Upper lobe of left lung (tissue), 6 donors: ENCODE measurements around the gene TINCR. TPM values are rescaled to one million over a fixed set of nuclear protein-coding genes. Genes with fewer than 3 reads are reported as not detected.

Experiments used
- ATAC-seq, 2 donors: fragments of 200-7000 bp; cut with Tn5 transposase; one replicate each; pipeline ENCODE4 v1.9.1; 2022; ENCODE audit warnings: mild to moderate bottlenecking in 2 of 2, moderate library complexity in 2 of 2; ENCODE audit not compliant: low FRiP score in 2 of 2
- DNase-seq, 2 donors: peaks; one replicate each; pipeline ENCODE4 v3.0.0-alpha.2; 2019 to 2020
- H3K27ac ChIP-seq, 4 donors: fragments of 200-600 bp; sonication (generic); one replicate each; pipeline ENCODE4 v1.5.1; 2016 to 2019
- H3K27me3 ChIP-seq, 4 donors: fragments of 200-600 bp; sonication (generic); one replicate each; pipeline ENCODE4 v1.5.1; 2017 to 2019
- H3K36me3 ChIP-seq, 4 donors: fragments of 200-600 bp; sonication (generic); one replicate each; pipeline ENCODE4 v1.5.1; 2016 to 2019
- H3K4me1 ChIP-seq, 4 donors: fragments of 200-600 bp; sonication (generic); one replicate each; pipeline ENCODE4 v1.5.1; 2018 to 2019
- H3K4me3 ChIP-seq, 4 donors: fragments of 200-600 bp; sonication (generic); one replicate each; pipeline ENCODE4 v1.5.1; 2017 to 2019; ENCODE audit warnings: mild to moderate bottlenecking in 2 of 4, moderate library complexity in 1 of 4
- H3K9me3 ChIP-seq, 4 donors: fragments of 200-600 bp; sonication (generic); one replicate each; pipeline ENCODE4 v1.5.1; 2018 to 2019
- CTCF ChIP-seq, 6 experiments: fragments of 450-650 bp in 4 of 6; fragments of 200-600 bp in 2 of 6; sonication (generic) in 2 of 6; IDR thresholded peaks; one replicate each; pipeline ENCODE4 v1.5.1; 2016 to 2019; ENCODE audit warnings: antibody characterized with exemption in 6 of 6
- EP300 ChIP-seq, 4 donors: sonication (generic); formaldehyde crosslinking; IDR thresholded peaks; one replicate each; pipeline ENCODE4 v1.5.1; 2017; ENCODE audit warnings: antibody characterized with exemption in 4 of 4, control low read depth in 2 of 4
- POLR2A ChIP-seq, 4 donors: fragments of 450-650 bp; IDR thresholded peaks; one replicate each; pipeline ENCODE4 v1.5.1; 2016 to 2017; ENCODE audit warnings: antibody characterized with exemption in 4 of 4, mild to moderate bottlenecking in 2 of 4
- POLR2AphosphoS5 ChIP-seq, 2 donors: sonication (generic); formaldehyde crosslinking; IDR thresholded peaks; one replicate each; pipeline ENCODE4 v1.5.1; 2017; ENCODE audit warnings: antibody characterized with exemption in 2 of 2
- WGBS, 2 donors: methylation state at CpG; one replicate each; pipeline ENCODE4 v1.1.5; 2017 to 2018; 5-methylcytosine and 5-hydroxymethylcytosine counted together
- total RNA-seq, 6 donors: library from RNA; depleted of rRNA in 4 of 6; stranded (reverse); fragments of >200 nt in 4 of 6; gene quantifications; one replicate each; pipeline versions ENCODE4 v1.1.0 to v1.2.1, GENCODE V29; 2016 to 2021
- donor health status: DM: no; HTN: no; CAD: no; lungs with moderate emphysema.
- donor health status: DM: no; HTN: yes; CAD: no; lungs with severe emphysema.

The TINCR gene
- total RNA-seq, 6 donors from 2014 or later, result 3.1 to 12.8 (median 4.3) TPM

GRCh38 chr19:5563935-5564612 is 3.7 kb downstream of the TINCR start:
- WGBS, 2 donors, result 40 to 46% methylated on average over 14 of the region's 14 CpGs
- Histone ChIP-seq H3K36me3 (no peaks in the 10 kb centered on the region), H3K4me1 (peaks cover 0 to 9% (median 2%) of the 10 kb centered on the region in 4 donors), H3K27ac (no peak overlapping the region), H3K9me3 (peaks cover 8 to 19% (median 9%) of the 10 kb centered on the region in 4 donors), H3K4me3 (no peak overlapping the region), H3K27me3 (peaks cover 0 to 13% (median 7%) of the 10 kb centered on the region in 4 donors)
- TF ChIP-seq POLR2AphosphoS5 (IDR thresholded peaks at IDR 0.05) (no peak), POLR2A (IDR thresholded peaks at IDR 0.05) (no peak), EP300 (IDR thresholded peaks at IDR 0.05) (no peak), CTCF (IDR thresholded peaks at IDR 0.05) (no peak)
- no peak for DNase-seq
- ATAC-seq, result no peak

- H3K27ac ChIP-seq, result no peak overlapping the region
- H3K4me1 ChIP-seq, result peaks cover 0 to 7% (median 2%) of the 10 kb centered on the region in 4 donors
- WGBS, 2 donors, result 41 to 45% methylated on average over 8 of the region's 8 CpGs
- no peak for ATAC-seq
- no peak overlapping the region for H3K4me3 ChIP-seq
- peaks cover 0 to 11% (median 5%) of the 10 kb centered on the region in 4 donors for H3K27me3 ChIP-seq
- TF ChIP-seq POLR2AphosphoS5 (IDR thresholded peaks at IDR 0.05) (no peak), POLR2A (IDR thresholded peaks at IDR 0.05) (no peak), EP300 (IDR thresholded peaks at IDR 0.05) (no peak), CTCF (IDR thresholded peaks at IDR 0.05) (no peak)
- DNase-seq, result no peak
- no peaks in the 10 kb centered on the region for H3K36me3 ChIP-seq
- H3K9me3 ChIP-seq, result peaks cover 8 to 19% (median 9%) of the 10 kb centered on the region in 4 donors
Measured at GRCh38 chr19:5563008-5563431, 4.7 kb downstream of the TINCR start.

DNA sequence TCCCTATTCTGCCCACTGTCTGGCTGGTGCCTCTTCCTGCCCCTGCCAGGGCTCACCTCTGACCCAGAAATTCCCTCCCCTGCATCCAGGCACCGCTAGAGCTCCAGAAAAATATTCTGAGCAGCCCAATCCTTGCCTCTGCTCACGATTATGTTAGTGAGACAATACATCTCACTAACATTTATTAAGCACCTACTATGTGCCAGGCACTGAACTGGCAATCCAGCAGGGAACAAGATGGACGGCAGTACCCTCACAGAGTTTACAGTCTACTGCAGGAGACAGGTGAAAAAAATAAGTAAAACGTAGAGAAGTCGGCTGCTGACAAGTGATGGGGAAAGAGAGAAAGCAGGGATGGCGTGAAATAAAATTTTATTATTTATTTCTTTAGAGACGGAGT is 5.5 kb downstream of the TINCR start:
- Histone ChIP-seq H3K4me1 (peaks cover 0 to under 1% (median 0%) of the 10 kb centered on the region in 4 donors), H3K27me3 (peaks cover 0 to 5% (median under 1%) of the 10 kb centered on the region in 4 donors), H3K27ac (no peak overlapping the region), H3K36me3 (no peaks in the 10 kb centered on the region), H3K4me3 (no peak overlapping the region), H3K9me3 (peaks cover 8 to 19% (median 9%) of the 10 kb centered on the region in 4 donors)
- TF ChIP-seq EP300 (IDR thresholded peaks at IDR 0.05) (no peak), CTCF (IDR thresholded peaks at IDR 0.05) (no peak), POLR2A (IDR thresholded peaks at IDR 0.05) (no peak), POLR2AphosphoS5 (IDR thresholded peaks at IDR 0.05) (no peak)
- ATAC-seq, result no peak
- DNase-seq, result no peak
- WGBS, 2 donors, result 84% methylated on average over 7 of the region's 7 CpGs

DNA sequence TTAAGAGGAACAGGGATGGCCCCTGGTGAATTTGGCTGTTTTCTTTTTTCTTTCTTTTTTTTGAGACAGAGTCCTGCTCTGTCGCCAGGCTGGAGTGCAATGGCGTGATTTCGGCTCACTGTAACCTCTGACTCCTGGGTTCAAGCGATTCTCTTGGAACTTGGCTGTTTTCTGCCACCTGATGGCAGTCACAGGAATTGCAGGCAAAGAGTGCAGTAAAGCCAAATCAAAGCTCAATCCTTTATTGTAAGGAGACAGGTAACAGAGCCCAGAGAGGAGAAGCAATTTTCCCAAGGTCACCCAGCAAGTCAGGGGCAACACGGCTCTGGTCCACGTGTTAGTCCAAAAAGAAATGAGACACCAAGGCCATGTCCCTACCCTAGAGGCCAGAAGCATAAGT is 6.2 kb downstream of the TINCR start:
- Histone ChIP-seq H3K27me3 (no peaks in the 10 kb centered on the region), H3K4me3 (no peak overlapping the region), H3K27ac (no peak overlapping the region), H3K4me1 (no peaks in the 10 kb centered on the region), H3K36me3 (no peaks in the 10 kb centered on the region), H3K9me3 (peaks cover 8 to 19% (median 9%) of the 10 kb centered on the region in 4 donors)
- DNase-seq, result no peak
- TF ChIP-seq CTCF (IDR thresholded peaks at IDR 0.05) (peak in 1 of 6 experiments; percentile 37), POLR2AphosphoS5 (IDR thresholded peaks at IDR 0.05) (no peak), EP300 (IDR thresholded peaks at IDR 0.05) (no peak)
- WGBS, 2 donors, result 65 to 72% methylated on average over 6 of the region's 6 CpGs
- ATAC-seq, result no peak

DNA sequence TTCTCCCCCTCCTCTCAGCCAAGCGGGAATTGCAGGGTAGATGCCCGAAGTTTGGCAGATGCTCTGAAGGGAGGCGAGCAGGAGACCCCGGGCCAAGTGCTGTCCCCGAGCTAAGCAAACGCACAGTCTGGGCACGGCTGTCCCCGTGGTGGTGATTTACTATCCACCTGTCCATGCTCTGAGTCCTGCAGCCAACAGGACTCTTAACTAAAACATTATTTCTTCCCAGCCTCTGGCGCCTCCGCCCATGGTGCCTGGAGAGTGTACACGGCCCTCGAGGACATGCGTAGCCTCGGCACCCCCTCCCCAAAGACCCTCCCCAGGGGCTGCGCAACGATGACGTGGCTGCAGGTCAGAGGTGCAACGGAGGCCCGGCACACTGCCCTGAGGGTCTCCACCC is 7.6 kb downstream of the TINCR start:
- no peaks in the 10 kb centered on the region for H3K27me3 ChIP-seq
- H3K27ac ChIP-seq, result no peak overlapping the region
- H3K4me1 ChIP-seq, result no peaks in the 10 kb centered on the region
- no peak for DNase-seq
- 50 to 70% methylated on average over 6 to 15 of the region's 19 CpGs for WGBS, 2 donors
- TF ChIP-seq EP300 (IDR thresholded peaks at IDR 0.05), result no peak
- TF ChIP-seq CTCF (IDR thresholded peaks at IDR 0.05), result no peak
- TF ChIP-seq POLR2A (IDR thresholded peaks at IDR 0.05), result no peak
- TF ChIP-seq POLR2AphosphoS5 (IDR thresholded peaks at IDR 0.05), result no peak
- peaks cover 8 to 19% (median 9%) of the 10 kb centered on the region in 4 donors for H3K9me3 ChIP-seq
- ATAC-seq, result no peak
- no peaks in the 10 kb centered on the region for H3K36me3 ChIP-seq
- H3K4me3 ChIP-seq, result no peak overlapping the region
